Mesothelial cell of epicardium (in vitro differentiated cells): ENCODE results near the gene PIP4K2C. TPM values are rescaled to one million over a fixed set of nuclear protein-coding genes. Genes with fewer than 3 reads are reported as not detected.

ENCODE experiments used
- DNase-seq, 2 experiments: peaks; one replicate each; pipeline ENCODE4 v3.0.0; 2021; ENCODE audit warnings: low spot score in 2 of 2; ENCODE audit not compliant: unreplicated experiment in 2 of 2
- H3K27ac Mint-ChIP-seq: 2 replicates; pipeline ENCODE4 v1.8.0; 2021; ENCODE audit warnings: mixed read lengths
- H3K27me3 Mint-ChIP-seq: 2 replicates; pipeline ENCODE4 v1.8.0; 2021; ENCODE audit warnings: low read depth, mixed read lengths
- H3K36me3 Mint-ChIP-seq: 2 replicates; pipeline ENCODE4 v1.8.0; 2021; ENCODE audit warnings: mixed read lengths
- H3K4me1 Mint-ChIP-seq: 2 replicates; pipeline ENCODE4 v1.8.0; 2021; ENCODE audit warnings: mixed read lengths
- H3K4me3 Mint-ChIP-seq: 2 replicates; pipeline ENCODE4 v1.8.0; 2021; ENCODE audit warnings: mild to moderate bottlenecking, moderate library complexity, mixed read lengths
- H3K9me3 Mint-ChIP-seq: 2 replicates; pipeline ENCODE4 v1.8.0; 2021; ENCODE audit warnings: mixed read lengths
- CTCF ChIP-seq: fragments of 200-600 bp; sonication (generic); IDR thresholded peaks from one replicate; pipeline ENCODE4 v1.5.0; 2021; ENCODE audit warnings: antibody characterized with exemption; ENCODE audit not compliant: unreplicated experiment
- total RNA-seq: library from RNA; stranded (reverse); gene quantifications from 3 replicates; pipeline ENCODE4 v1.2.1, GENCODE V29; 2021

The PIP4K2C gene
- total RNA-seq, 1 donor from 2014 or later, result 24.2 TPM

DNA sequence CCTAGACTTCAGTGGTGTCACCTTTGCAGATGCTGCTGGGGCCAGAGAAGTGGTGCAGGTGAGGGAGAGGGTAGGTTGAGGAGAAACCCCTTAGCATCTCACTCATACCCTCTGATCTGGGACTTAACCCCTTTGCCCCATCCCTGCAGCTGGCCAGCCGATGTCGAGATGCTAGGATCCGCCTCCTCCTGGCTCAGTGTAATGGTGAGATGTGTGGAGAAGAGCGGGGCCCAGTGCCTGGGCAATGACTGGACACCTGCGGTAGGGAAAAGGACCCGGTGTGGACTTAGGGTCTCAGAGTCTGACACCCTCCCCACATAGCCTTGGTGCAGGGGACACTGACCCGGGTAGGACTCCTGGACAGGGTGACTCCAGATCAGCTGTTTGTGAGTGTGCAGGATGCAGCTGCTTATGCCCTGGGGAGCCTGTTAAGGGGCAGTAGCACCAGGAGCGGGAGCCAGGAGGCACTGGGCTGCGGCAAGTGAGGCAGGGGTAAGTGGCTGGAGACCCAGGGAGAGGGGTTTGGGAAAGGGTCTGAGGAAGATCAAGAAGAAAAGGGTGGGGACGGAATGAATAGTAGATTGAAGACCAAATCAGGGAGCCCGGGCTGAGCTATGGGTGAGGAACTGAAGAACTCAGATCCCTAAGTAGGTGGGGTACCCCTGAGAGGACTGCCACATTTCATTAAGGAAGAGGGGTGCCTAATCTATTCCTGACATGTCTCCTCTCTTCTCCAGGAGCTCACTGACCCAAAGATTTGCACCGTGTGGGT is 34.5 kb downstream of the PIP4K2C start:
- H3K9me3 Mint-ChIP-seq, result no peaks in the 10 kb centered on the region
- H3K4me3 Mint-ChIP-seq, result no peak overlapping the region
- H3K36me3 Mint-ChIP-seq, result peaks cover 4% of the 10 kb centered on the region
- peaks cover 11% of the 10 kb centered on the region for H3K4me1 Mint-ChIP-seq
- H3K27ac Mint-ChIP-seq, result no peak overlapping the region
- TF ChIP-seq CTCF, result no peak
- H3K27me3 Mint-ChIP-seq, result peaks cover 100% of the 10 kb centered on the region
- no peak for DNase-seq

GRCh38 chr12:57626111-57626920 is 35.3 kb downstream of the PIP4K2C start:
- no peak overlapping the region for H3K4me3 Mint-ChIP-seq
- peaks cover 100% of the 10 kb centered on the region for H3K27me3 Mint-ChIP-seq
- DNase-seq, result no peak
- peaks cover 4% of the 10 kb centered on the region for H3K36me3 Mint-ChIP-seq
- TF ChIP-seq CTCF, result no peak
- no peak overlapping the region for H3K27ac Mint-ChIP-seq
- H3K4me1 Mint-ChIP-seq, result peaks cover 3% of the 10 kb centered on the region
- no peaks in the 10 kb centered on the region for H3K9me3 Mint-ChIP-seq

DNA sequence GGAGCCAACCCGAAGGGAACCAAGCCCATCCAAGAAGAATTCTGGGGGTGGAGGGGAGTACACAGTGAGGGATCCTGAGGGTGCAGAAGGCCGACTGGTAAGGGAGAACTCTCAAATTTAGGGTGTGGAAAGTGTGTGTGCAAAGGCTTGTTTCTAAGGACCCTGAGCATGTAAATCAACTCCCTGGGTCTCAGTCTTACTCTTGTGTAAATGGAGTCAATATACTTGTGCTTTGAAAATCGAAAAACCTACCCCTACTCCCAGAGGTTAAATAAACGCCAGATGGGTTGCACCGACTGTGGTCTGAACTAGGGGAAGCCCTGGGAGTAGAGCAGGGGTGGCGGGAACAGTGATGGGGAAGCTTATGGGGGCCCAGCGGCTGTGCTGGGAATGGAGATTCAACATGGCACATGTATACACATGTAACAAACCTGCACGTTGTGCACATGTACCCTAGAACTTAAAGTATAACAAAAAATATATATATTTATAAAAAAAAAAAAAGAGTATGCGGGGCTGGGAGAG is 36.0 kb downstream of the PIP4K2C start:
- Mint-ChIP-seq H3K27ac (no peak overlapping the region), H3K36me3 (peaks cover 4% of the 10 kb centered on the region), H3K4me3 (no peak overlapping the region), H3K27me3 (peaks cover 100% of the 10 kb centered on the region), H3K4me1 (no peaks in the 10 kb centered on the region), H3K9me3 (no peaks in the 10 kb centered on the region)
- TF ChIP-seq CTCF, result no peak
- DNase-seq, result no peak

DNA sequence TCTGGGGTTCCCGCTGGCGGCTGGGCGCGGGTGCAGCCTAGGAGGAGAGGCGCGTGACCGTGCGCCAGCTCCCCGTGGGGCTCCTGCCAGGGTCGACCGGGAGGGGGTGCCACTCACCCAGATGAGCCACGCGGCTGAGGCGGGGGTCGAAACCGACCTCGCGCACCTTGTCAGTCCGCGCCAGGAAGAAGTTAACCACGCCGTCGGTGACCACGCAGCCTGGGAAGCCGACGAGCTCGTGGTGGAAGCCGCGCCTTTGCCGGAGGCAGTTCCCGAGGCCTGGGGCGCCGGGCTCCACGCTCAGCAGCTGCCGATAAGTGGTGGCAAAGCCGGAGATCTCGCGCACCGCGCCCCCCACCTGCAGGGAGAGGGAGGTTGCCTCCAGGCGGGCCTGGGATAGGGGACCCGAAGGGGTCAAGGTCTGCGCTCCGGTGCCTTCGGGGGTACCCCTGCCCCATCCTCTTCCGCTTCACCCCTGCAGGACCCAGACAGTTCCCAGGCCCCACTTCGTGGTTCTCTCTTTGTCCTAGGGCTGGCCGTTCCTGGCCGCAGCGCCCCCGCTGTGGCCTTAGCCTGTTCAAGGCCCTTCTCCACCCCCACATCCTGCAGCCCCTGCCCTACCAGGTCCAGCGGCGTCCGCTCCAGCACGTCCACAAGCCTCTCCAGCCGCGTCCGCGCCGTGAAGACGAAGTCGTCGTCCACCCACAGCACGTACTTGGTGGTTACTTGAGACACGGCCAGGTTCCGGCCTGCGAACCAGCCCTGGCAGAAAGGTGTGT is 36.7 kb downstream of the PIP4K2C start:
- Mint-ChIP-seq H3K9me3 (no peaks in the 10 kb centered on the region), H3K27ac (no peak overlapping the region), H3K27me3 (peaks cover 98% of the 10 kb centered on the region), H3K36me3 (peaks cover 4% of the 10 kb centered on the region), H3K4me3 (no peak overlapping the region), H3K4me1 (peaks cover 3% of the 10 kb centered on the region)
- TF ChIP-seq CTCF, result no peak
- DNase-seq, result peak in 1 of 2 experiments; percentile 38
